A549 (cell line): ENCODE results near the gene CLIP1. TPM values are rescaled to one million over a fixed set of nuclear protein-coding genes. Genes with fewer than 3 reads are reported as not detected.
A peak's percentile ranks its signal among the peaks of the same experiment; 100 is the strongest.
"Not testable (repeated sequence)": the region's sequence is repeated elsewhere in the genome, so short reads cannot be mapped to it uniquely, and the experiment has no call there.

Experiments used
- ATAC-seq, 2 experiments: fragments of 200-7000 bp in 1 of 2; fragments of >200 bp in 1 of 2; cut with Nextera tagmentation in 1 of 2; cut with Tn5 transposase in 1 of 2; 3 replicates each; pipeline versions ENCODE4 v1.8.0 to v1.9.1; 2018 to 2020; ENCODE audit warnings: mild to moderate bottlenecking in 1 of 2, moderate library complexity in 1 of 2
- CTCF ChIA-PET: fragments of 300-600 bp; sonication (Branson Sonifier 250); formaldehyde crosslinking; extraction: SDS; loops from one replicate; lab custom pipeline; 2021; ENCODE audit warnings: antibody characterized with exemption, inconsistent platforms; lab: Yijun Ruan, JAX
- POLR2A ChIA-PET: fragments of 350-600 bp; formaldehyde crosslinking; extraction: SDS; loops from one replicate; lab custom pipeline; 2021; ENCODE audit warnings: antibody characterized with exemption, inconsistent platforms; lab: Yijun Ruan, JAX
- DNase-seq, 2 experiments: peaks; one replicate each; pipeline versions ENCODE4 v3.0.0 to v3.0.0-alpha.2; 2011 to 2016; ENCODE audit warnings: low read depth in 1 of 2, low spot score in 1 of 2
- FAIRE-seq: peaks from 2 replicates; lab custom pipeline; 2011; peaks lifted over from hg19 to GRCh38; lab: Jason Lieb, UNC
- H3K27ac ChIP-seq, 2 experiments: fragments of >200 bp; sonication (Bioruptor Twin); formaldehyde crosslinking; 3 replicates each; pipeline ENCODE4 v1.5.1; 2016 to 2017
- H3K4me1 ChIP-seq: fragments of >200 bp; sonication (Bioruptor Twin); formaldehyde crosslinking; 3 replicates; pipeline ENCODE4 v1.6.1; 2016
- H3K4me2 ChIP-seq: fragments of >200 bp; sonication (Bioruptor Twin); formaldehyde crosslinking; 3 replicates; pipeline ENCODE4 v1.6.1; 2016
- H3K4me3 ChIP-seq: fragments of >200 bp; sonication (Bioruptor Twin); formaldehyde crosslinking; 3 replicates; pipeline ENCODE4 v1.5.1; 2016
- H3K9me3 ChIP-seq: fragments of >200 bp; sonication (Bioruptor Twin); formaldehyde crosslinking; 3 replicates; pipeline ENCODE4 v1.6.1; 2016
- BHLHE40 ChIP-seq: IDR thresholded peaks from 2 replicates; pipeline ENCODE4 v1.6.1; 2012; ENCODE audit warnings: low read depth, low read length, inconsistent platforms
- CBX2 ChIP-seq: fragments of 200-600 bp; sonication (generic); IDR thresholded peaks from 2 replicates; pipeline ENCODE4 v1.6.1; 2016; ENCODE audit warnings: low read depth, mild to moderate bottlenecking, borderline replicate concordance
- CBX8 ChIP-seq: fragments of 200-600 bp; sonication (generic); IDR thresholded peaks from 2 replicates; pipeline ENCODE4 v1.6.1; 2016
- CEBPB ChIP-seq, 2 experiments: fragments of >200 bp in 1 of 2; sonication (Bioruptor Twin) in 1 of 2; formaldehyde crosslinking in 1 of 2; IDR thresholded peaks; 2 replicates each; pipeline ENCODE4 v1.6.1; 2012 to 2016
- EHF ChIP-seq: fragments of 250-450 bp; sonication (Bioruptor Pico); IDR thresholded peaks from 2 replicates; pipeline ENCODE4 v1.5.0; 2020; ENCODE audit warnings: mild to moderate bottlenecking
- EP300 ChIP-seq, 2 experiments: fragments of >200 bp; sonication (Bioruptor Twin); formaldehyde crosslinking; IDR thresholded peaks; 2 replicates in 1 of 2; 3 replicates in 1 of 2; pipeline ENCODE4 v1.6.1; 2016 to 2017
- FOSL2 ChIP-seq, 2 experiments: fragments of 450-650 bp in 1 of 2; fragments of >200 bp in 1 of 2; sonication (Bioruptor Twin) in 1 of 2; formaldehyde crosslinking; IDR thresholded peaks; 2 replicates each; pipeline versions ENCODE4 v1.5.0 to v1.6.1; 2016 to 2020; ENCODE audit warnings: mild to moderate bottlenecking in 1 of 2, moderate library complexity in 1 of 2
- GATA3 ChIP-seq: IDR thresholded peaks from 2 replicates; pipeline ENCODE4 v1.6.1; 2012; ENCODE audit warnings: borderline replicate concordance
- HES2 ChIP-seq: fragments of >200 bp; sonication (Bioruptor Twin); formaldehyde crosslinking; IDR thresholded peaks from 2 replicates; pipeline ENCODE4 v1.6.1; 2016
- HMGXB4 ChIP-seq: fragments of 250-450 bp; sonication (Bioruptor Pico); IDR thresholded peaks from 2 replicates; pipeline ENCODE4 v1.5.0; 2021; ENCODE audit warnings: mild to moderate bottlenecking, moderate library complexity, borderline replicate concordance
- JUN ChIP-seq, 2 experiments: fragments of >200 bp; sonication (Bioruptor Twin); formaldehyde crosslinking; IDR thresholded peaks; 2 replicates in 1 of 2; 3 replicates in 1 of 2; pipeline ENCODE4 v1.6.1; 2016 to 2017
- JUNB ChIP-seq: fragments of >200 bp; sonication (Bioruptor Twin); formaldehyde crosslinking; IDR thresholded peaks from 2 replicates; pipeline ENCODE4 v1.6.1; 2016
- MAFK ChIP-seq: fragments of 450-650 bp; IDR thresholded peaks from 2 replicates; pipeline ENCODE4 v1.6.1; 2014; ENCODE audit not compliant: partially characterized antibody
- MAX ChIP-seq: IDR thresholded peaks from 2 replicates; pipeline ENCODE4 v1.6.1; 2012
- MYC ChIP-seq: IDR thresholded peaks from 2 replicates; pipeline ENCODE4 v1.6.1; 2012; ENCODE audit warnings: mild to moderate bottlenecking, inconsistent platforms, low read length, improper control_type of control experiment, borderline replicate concordance
- NR3C1 ChIP-seq: fragments of >200 bp; sonication (Bioruptor Twin); formaldehyde crosslinking; IDR thresholded peaks from 3 replicates; pipeline ENCODE4 v1.6.1; 2017
- POLR2A ChIP-seq: IDR thresholded peaks from 2 replicates; pipeline ENCODE4 v1.6.1; 2012; ENCODE audit warnings: mild to moderate bottlenecking, low read length
- RCOR1 ChIP-seq: fragments of 150-350 bp; IDR thresholded peaks from 2 replicates; pipeline ENCODE4 v1.6.1; 2014; ENCODE audit warnings: antibody characterized with exemption, low read length, low read depth
- RNF2 ChIP-seq: fragments of 200-600 bp; sonication (generic); IDR thresholded peaks from 2 replicates; pipeline ENCODE4 v1.6.1; 2016; ENCODE audit warnings: low read depth, mild to moderate bottlenecking, antibody characterized with exemption, moderate library complexity, borderline replicate concordance
- SMC3 ChIP-seq: fragments of >200 bp; sonication (Bioruptor Twin); formaldehyde crosslinking; IDR thresholded peaks from 3 replicates; pipeline ENCODE4 v1.6.1; 2018; ENCODE audit warnings: inconsistent platforms
- TFCP2L1 ChIP-seq: fragments of 250-450 bp; sonication (Bioruptor Pico); IDR thresholded peaks from 2 replicates; pipeline ENCODE4 v1.5.0; 2021; ENCODE audit warnings: mild to moderate bottlenecking
- TP53 ChIP-seq: fragments of 250-450 bp; sonication (Bioruptor Pico); IDR thresholded peaks from 2 replicates; pipeline ENCODE4 v1.5.0; 2021; ENCODE audit warnings: mild to moderate bottlenecking, moderate library complexity
- ZC3H11A ChIP-seq: fragments of 450-650 bp; IDR thresholded peaks from 2 replicates; pipeline ENCODE4 v1.6.1; 2014; ENCODE audit warnings: antibody characterized with exemption, mild to moderate bottlenecking
- WGBS: methylation state at CpG from one replicate; pipeline ENCODE4 v1.1.6; 2017; ENCODE audit errors: missing lambda C conversion rate; 5-methylcytosine and 5-hydroxymethylcytosine counted together
- polyA plus RNA-seq, 4 experiments: library from polyadenylated mRNA; depleted of rRNA in 3 of 4; stranded (reverse); fragments of >200 nt; fragmentation: RNase III in 1 of 4; extraction: RNeasy Plus Mini Kit Qiagen cat#74134 plus additional on column Dnase treatment in 1 of 4; gene quantifications; 2 replicates in 3 of 4; 3 replicates in 1 of 4; pipeline ENCODE4 v1.2.3, GENCODE V29; 2011 to 2017

Gene CLIP1
- polyA plus RNA-seq, 2 of the 4 experiments (the other 2 are of a cell fraction), result 43.0 to 133 TPM

- TF ChIP-seq NR3C1 (no peak), FOSL2 (IDR thresholded peaks at IDR 0.05) (no peak), FOSL2 (CRISPR knock-in tag; IDR thresholded peaks at IDR 0.05) (no peak)
These were observed 45.5 kb upstream of the CLIP1 start (continued) for GRCh38 chr12:122467983-122468382.

GRCh38 chr12:122464317-122465042, 42.0 kb upstream of the CLIP1 start:
- H3K9me3 ChIP-seq, FAIRE-seq, H3K4me3 ChIP-seq: not testable (repeated sequence)
- 43% methylated on average over 17 of the region's 17 CpGs for WGBS
- CTCF ChIA-PET, result interaction anchor here (1.4 to 4.0 kb wide), 4 partner anchors 10 to 65 kb away, joined by 3 to 21 read pairs (median 4); no protein-coding TSS in a partner anchor
- peak in 1 of 2 experiments; percentile 40; a peak in 1 of 5 replicates for TF ChIP-seq JUN (IDR thresholded peaks at IDR 0.05)
- TF ChIP-seq EP300 (IDR thresholded peaks at IDR 0.05), result peak in 1 of 2 experiments; percentile 56; a peak in 2 of 5 replicates
- 0 out of 2 replicates have a peak, but pooled peaks have one; percentile 17 for TF ChIP-seq EHF
- peak; percentile 51 for TF ChIP-seq HES2
- peak; percentile 26; the same call in 1 of the 2 replicates for TF ChIP-seq FOSL2 (IDR thresholded peaks at IDR 0.05)
- TF ChIP-seq FOSL2 (CRISPR knock-in tag; IDR thresholded peaks at IDR 0.05), result peak; percentile 96
- TF ChIP-seq MAX, result peak; percentile 55
- TF ChIP-seq CEBPB (IDR thresholded peaks at IDR 0.05), result peak; percentile 46 to 90
- peak; percentile 63 for TF ChIP-seq MAFK
- TF ChIP-seq GATA3, result peak; percentile 64; the same call in 1 of the 2 replicates
- TF ChIP-seq JUNB, result peak; percentile 47; the same call in 1 of the 2 replicates
- 0 out of 3 replicates have a peak, but pooled peaks have one; percentile 2 for TF ChIP-seq SMC3
- H3K4me2 ChIP-seq, result peak overlapping the region; percentile 59
- DNase-seq (peak; percentile 94 to 97), ATAC-seq (peak; percentile 91 to 99)
- peaks cover 19% of the 10 kb centered on the region for H3K4me1 ChIP-seq
- POLR2A ChIA-PET, result interaction anchor here (0.7 to 1.6 kb wide), 4 partner anchors 37 to 65 kb away, joined by 3 to 11 read pairs (median 4); partner anchors contain the start of gene ZCCHC8
- H3K27ac ChIP-seq, result peak overlapping the region; percentile 70 to 88

GRCh38 chr12:122460641-122461040, 38.2 kb upstream of the CLIP1 start:
- ChIA-PET CTCF (interaction anchor here (1.7 to 3.2 kb wide), 3 partner anchors 11 to 105 kb away, joined by 5 to 12 read pairs (median 7); partner anchors contain the start of gene CLIP1), POLR2A (no interaction called here)
- no peak for FAIRE-seq
- 71% methylated on average over 2 of the region's 2 CpGs for WGBS
- H3K4me2 ChIP-seq, result no peak overlapping the region
- H3K4me3 ChIP-seq, result no peak overlapping the region
- no peak for TF ChIP-seq CBX8
- no peak for TF ChIP-seq HMGXB4
- TF ChIP-seq SMC3, result no peak
- TF ChIP-seq CBX2, result no peak
- no peak for TF ChIP-seq POLR2A
- TF ChIP-seq TFCP2L1 (CRISPR knock-in tag), result no peak
- no peak for TF ChIP-seq MYC
- TF ChIP-seq TP53 (CRISPR knock-in tag), result no peak
- TF ChIP-seq GATA3, result no peak
- TF ChIP-seq RNF2, result no peak
- no peak for TF ChIP-seq CEBPB (IDR thresholded peaks at IDR 0.05)
- no peak for TF ChIP-seq BHLHE40
- TF ChIP-seq RCOR1, result no peak
- no peak for TF ChIP-seq ZC3H11A
- peak overlapping the region in 1 of 2 experiments; percentile 63; a peak in 3 of 6 replicates for H3K27ac ChIP-seq
- no peak for ATAC-seq
- peaks cover 30% of the 10 kb centered on the region for H3K4me1 ChIP-seq
- no peak for DNase-seq
- H3K9me3 ChIP-seq, result no peaks in the 10 kb centered on the region
